WTC11 (cell line): Measurements from ENCODE around the gene LRP11.

Source experiments
- FOXJ3 ChIP-seq: sonication (generic); formaldehyde crosslinking; IDR thresholded peaks from 2 replicates; pipeline ENCODE4 v1.9.0; 2021; ENCODE audit warnings: missing genetic modification reagents, mild to moderate bottlenecking, borderline replicate concordance
- MYBL2 ChIP-seq: sonication (generic); formaldehyde crosslinking; IDR thresholded peaks from 2 replicates; pipeline ENCODE4 v1.8.1; 2023; ENCODE audit warnings: mild to moderate bottlenecking, moderate library complexity, missing genetic modification reagents
- TF ChIP-seq, protein P1 (sequence below): sonication (generic); formaldehyde crosslinking; IDR thresholded peaks from 2 replicates; pipeline ENCODE4 v1.8.1; 2022; ENCODE audit warnings: mild to moderate bottlenecking, missing genetic modification reagents, moderate library complexity, borderline replicate concordance
- TF ChIP-seq, protein P2 (sequence below): fragments of 200-600 bp; IDR thresholded peaks from 2 replicates; pipeline ENCODE4 v1.8.0; 2022; ENCODE audit warnings: antibody characterized with exemption

DNA sequence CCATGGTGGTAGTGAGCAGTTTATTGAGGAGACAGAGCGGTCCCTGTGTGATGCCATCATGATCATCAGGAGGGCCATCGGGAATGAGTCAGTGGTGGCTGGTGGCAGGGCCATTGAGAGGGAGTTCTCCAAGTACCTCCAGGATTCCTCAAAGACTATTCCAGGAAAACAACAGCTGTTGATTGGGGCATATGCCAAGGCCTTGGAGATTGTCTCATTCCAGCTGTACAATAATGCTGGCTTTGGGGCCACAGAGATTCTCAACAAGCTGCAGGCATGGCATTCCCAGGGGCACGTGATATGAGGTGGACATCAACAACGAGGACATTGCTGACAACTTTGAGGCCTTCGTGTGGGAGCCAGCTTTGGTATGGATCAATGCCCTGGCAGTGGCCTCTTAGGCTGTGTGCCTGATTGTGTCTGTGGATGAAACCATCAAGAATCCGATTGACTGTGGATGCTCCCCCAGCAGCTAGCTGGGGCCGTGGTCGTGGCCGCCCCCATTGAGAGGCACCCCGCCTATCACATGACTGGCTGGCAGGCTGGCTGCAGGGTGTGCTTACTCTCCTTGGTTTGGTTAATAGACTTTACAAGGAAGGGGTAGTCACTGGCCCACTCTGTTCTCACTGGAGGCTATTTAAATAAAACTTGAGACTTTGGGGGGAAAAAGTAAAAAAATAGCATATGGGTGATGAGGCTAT, 17.1 kb upstream of the LRP11 start:
- TF ChIP-seq, protein P1, sequence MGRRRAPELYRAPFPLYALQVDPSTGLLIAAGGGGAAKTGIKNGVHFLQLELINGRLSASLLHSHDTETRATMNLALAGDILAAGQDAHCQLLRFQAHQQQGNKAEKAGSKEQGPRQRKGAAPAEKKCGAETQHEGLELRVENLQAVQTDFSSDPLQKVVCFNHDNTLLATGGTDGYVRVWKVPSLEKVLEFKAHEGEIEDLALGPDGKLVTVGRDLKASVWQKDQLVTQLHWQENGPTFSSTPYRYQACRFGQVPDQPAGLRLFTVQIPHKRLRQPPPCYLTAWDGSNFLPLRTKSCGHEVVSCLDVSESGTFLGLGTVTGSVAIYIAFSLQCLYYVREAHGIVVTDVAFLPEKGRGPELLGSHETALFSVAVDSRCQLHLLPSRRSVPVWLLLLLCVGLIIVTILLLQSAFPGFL (CRISPR knock-in tag) = no peak
- TF ChIP-seq, protein P2, sequence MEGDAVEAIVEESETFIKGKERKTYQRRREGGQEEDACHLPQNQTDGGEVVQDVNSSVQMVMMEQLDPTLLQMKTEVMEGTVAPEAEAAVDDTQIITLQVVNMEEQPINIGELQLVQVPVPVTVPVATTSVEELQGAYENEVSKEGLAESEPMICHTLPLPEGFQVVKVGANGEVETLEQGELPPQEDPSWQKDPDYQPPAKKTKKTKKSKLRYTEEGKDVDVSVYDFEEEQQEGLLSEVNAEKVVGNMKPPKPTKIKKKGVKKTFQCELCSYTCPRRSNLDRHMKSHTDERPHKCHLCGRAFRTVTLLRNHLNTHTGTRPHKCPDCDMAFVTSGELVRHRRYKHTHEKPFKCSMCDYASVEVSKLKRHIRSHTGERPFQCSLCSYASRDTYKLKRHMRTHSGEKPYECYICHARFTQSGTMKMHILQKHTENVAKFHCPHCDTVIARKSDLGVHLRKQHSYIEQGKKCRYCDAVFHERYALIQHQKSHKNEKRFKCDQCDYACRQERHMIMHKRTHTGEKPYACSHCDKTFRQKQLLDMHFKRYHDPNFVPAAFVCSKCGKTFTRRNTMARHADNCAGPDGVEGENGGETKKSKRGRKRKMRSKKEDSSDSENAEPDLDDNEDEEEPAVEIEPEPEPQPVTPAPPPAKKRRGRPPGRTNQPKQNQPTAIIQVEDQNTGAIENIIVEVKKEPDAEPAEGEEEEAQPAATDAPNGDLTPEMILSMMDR = no peak
- TF ChIP-seq MYBL2 = no peak
- TF ChIP-seq FOXJ3 (CRISPR knock-in tag) = no peak
